H1 (cell line): ENCODE results near the gene SPOCK1. TPM values are rescaled to one million over a fixed set of nuclear protein-coding genes. Genes with fewer than 3 reads are reported as not detected.

Source experiments
- CTCF ChIA-PET: fragments of 300-600 bp; sonication (Branson Sonifier 250); formaldehyde crosslinking; loops from one replicate; lab custom pipeline; 2021; ENCODE audit not compliant: partially characterized antibody; lab: Charles Lee
- POLR2A ChIA-PET: fragments of 300-600 bp; sonication (Branson Sonifier 250); formaldehyde crosslinking; loops from one replicate; lab custom pipeline; 2021; ENCODE audit warnings: inconsistent platforms; ENCODE audit not compliant: partially characterized antibody; lab: Charles Lee
- DNase-seq, 2 experiments: peaks; one replicate each; pipeline versions ENCODE4 v3.0.0 to v3.0.0-alpha.2; 2010 to 2022; ENCODE audit warnings: low spot score in 2 of 2, low read depth in 1 of 2, mixed read lengths in 1 of 2
- FAIRE-seq: peaks from 2 replicates; lab custom pipeline; 2011; peaks lifted over from hg19 to GRCh38; lab: Jason Lieb, UNC
- H2AFZ ChIP-seq: 2 replicates; pipeline ENCODE4 v1.8.1; 2012; ENCODE audit warnings: low read length, inconsistent platforms
- H2AK5ac ChIP-seq: 2 replicates; pipeline ENCODE4 v1.6.1; 2013; ENCODE audit warnings: low read depth, low read length
- H2BK120ac ChIP-seq: replicated peaks from 2 replicates; pipeline ENCODE3; 2013; ENCODE audit warnings: low read depth, low read length, inconsistent platforms
- H2BK12ac ChIP-seq: 2 replicates; pipeline ENCODE4 v1.6.1; 2013; ENCODE audit warnings: low read depth, low read length
- H2BK15ac ChIP-seq: 2 replicates; pipeline ENCODE4 v1.6.1; 2013; ENCODE audit warnings: low read length
- H2BK20ac ChIP-seq: 2 replicates; pipeline ENCODE4 v1.6.1; 2013; ENCODE audit warnings: low read length
- H2BK5ac ChIP-seq: 2 replicates; pipeline ENCODE4 v1.6.1; 2013; ENCODE audit warnings: low read depth, low read length
- H3K14ac ChIP-seq: 2 replicates; pipeline ENCODE4 v1.6.1; 2013; ENCODE audit warnings: inconsistent platforms; ENCODE audit not compliant: insufficient read length
- H3K18ac ChIP-seq: 2 replicates; pipeline ENCODE4 v1.6.1; 2013; ENCODE audit warnings: low read length; ENCODE audit errors: extremely low read depth
- H3K23ac ChIP-seq: 2 replicates; pipeline ENCODE4 v1.6.1; 2013; ENCODE audit warnings: inconsistent platforms; ENCODE audit not compliant: insufficient read length
- H3K23me2 ChIP-seq: 2 replicates; pipeline ENCODE4 v1.6.1; 2013; ENCODE audit warnings: low read depth, low read length
- H3K27ac ChIP-seq: 2 replicates; pipeline ENCODE4 v1.6.1; 2011; ENCODE audit warnings: low read depth, low read length, inconsistent platforms
- H3K27me3 ChIP-seq, 4 experiments: replicated peaks in 1 of 4; 1 replicate in 1 of 4; 2 replicates in 3 of 4; pipeline versions ENCODE4 v1.6.1 to v1.8.1; 2011 to 2013; ENCODE audit warnings: low read length in 3 of 4, mild to moderate bottlenecking in 3 of 4, inconsistent platforms in 2 of 4, mixed read lengths in 2 of 4, moderate library complexity in 1 of 4; ENCODE audit not compliant: control insufficient read depth in 3 of 4, insufficient read depth in 3 of 4; ENCODE audit errors: extremely low read depth in 1 of 4
- H3K36me3 ChIP-seq, 4 experiments: 2 replicates each; pipeline versions ENCODE4 v1.6.1 to v1.8.1; 2011 to 2013; ENCODE audit warnings: mild to moderate bottlenecking in 4 of 4, low read length in 3 of 4, moderate library complexity in 2 of 4, control low read depth in 1 of 4, inconsistent platforms in 1 of 4; ENCODE audit not compliant: insufficient read depth in 4 of 4, control insufficient read depth in 2 of 4
- H3K4ac ChIP-seq: replicated peaks from 2 replicates; pipeline ENCODE3; 2013; ENCODE audit warnings: low read length, low read depth, mixed read lengths, inconsistent platforms; ENCODE audit not compliant: insufficient read length
- H3K4me1 ChIP-seq, 4 experiments: replicated peaks in 1 of 4; 1 replicate in 1 of 4; 2 replicates in 3 of 4; pipeline versions ENCODE4 v1.6.1 to v1.8.1; 2011 to 2013; ENCODE audit warnings: low read length in 3 of 4, inconsistent platforms in 2 of 4, mixed read lengths in 1 of 4; ENCODE audit not compliant: insufficient read depth in 4 of 4, control insufficient read depth in 3 of 4
- H3K4me2 ChIP-seq, 2 experiments: 2 replicates each; pipeline versions ENCODE4 v1.6.1 to v1.8.1; 2011 to 2013; ENCODE audit warnings: low read depth in 2 of 2, low read length in 2 of 2, control low read depth in 1 of 2, inconsistent platforms in 1 of 2, mild to moderate bottlenecking in 1 of 2; ENCODE audit not compliant: insufficient read depth in 1 of 2
- H3K4me3 ChIP-seq, 4 experiments: fragments of 200-600, 300-600 bp in 1 of 4; sonication (generic), shearing (Covaris generic), sonication (Bioruptor Twin) in 1 of 4; 2 replicates each; pipeline versions ENCODE4 v1.5.1 to v1.8.1; 2011 to 2016; ENCODE audit warnings: low read length in 4 of 4, low read depth in 3 of 4, control low read depth in 2 of 4, inconsistent platforms in 2 of 4, mild to moderate bottlenecking in 2 of 4, mixed read lengths in 1 of 4, moderate library complexity in 1 of 4; ENCODE audit not compliant: insufficient read depth in 2 of 4; ENCODE audit errors: extremely low read depth in 1 of 4
- H3K56ac ChIP-seq: replicated peaks from 2 replicates; pipeline ENCODE3; 2013; ENCODE audit warnings: low read depth, mild to moderate bottlenecking, mixed read lengths, low read length, inconsistent platforms; ENCODE audit not compliant: insufficient read length
- H3K79me1 ChIP-seq: 2 replicates; pipeline ENCODE4 v1.6.1; 2013; ENCODE audit warnings: low read depth, low read length, control low read depth
- H3K79me2 ChIP-seq, 2 experiments: 2 replicates each; pipeline versions ENCODE4 v1.6.1 to v1.8.1; 2012 to 2013; ENCODE audit warnings: low read length in 2 of 2, mild to moderate bottlenecking in 2 of 2, inconsistent platforms in 1 of 2; ENCODE audit not compliant: insufficient read depth in 2 of 2, control insufficient read depth in 1 of 2
- H3K9ac ChIP-seq, 4 experiments: replicated peaks in 1 of 4; 1 replicate in 1 of 4; 2 replicates in 3 of 4; pipeline versions ENCODE4 v1.6.1 to v1.8.1; 2011 to 2013; ENCODE audit warnings: low read depth in 3 of 4, low read length in 3 of 4, control low read depth in 2 of 4, mild to moderate bottlenecking in 2 of 4, moderate library complexity in 2 of 4, inconsistent platforms in 1 of 4; ENCODE audit errors: extremely low read depth in 1 of 4
- H3K9me3 ChIP-seq, 2 experiments: 2 replicates each; pipeline versions ENCODE4 v1.6.1 to v1.8.1; 2012 to 2013; ENCODE audit warnings: mild to moderate bottlenecking in 2 of 2, moderate library complexity in 2 of 2, control low read depth in 1 of 2, inconsistent platforms in 1 of 2, low read depth in 1 of 2, low read length in 1 of 2, mixed read lengths in 1 of 2; ENCODE audit not compliant: insufficient read depth in 2 of 2
- H4K20me1 ChIP-seq, 2 experiments: replicated peaks in 1 of 2; 2 replicates each; pipeline versions ENCODE3 to v1.8.1; 2011 to 2013; ENCODE audit warnings: inconsistent platforms in 2 of 2, low read length in 2 of 2, mild to moderate bottlenecking in 1 of 2; ENCODE audit not compliant: insufficient read depth in 2 of 2, control insufficient read depth in 1 of 2
- H4K5ac ChIP-seq: 2 replicates; pipeline ENCODE4 v1.6.1; 2013; ENCODE audit warnings: low read length, low read depth, mixed read lengths, inconsistent platforms; ENCODE audit not compliant: insufficient read length
- H4K8ac ChIP-seq: 2 replicates; pipeline ENCODE4 v1.8.0; 2013; ENCODE audit warnings: mild to moderate bottlenecking, moderate library complexity, low read length, inconsistent platforms; ENCODE audit not compliant: insufficient read depth; ENCODE audit errors: extremely low read depth
- H4K91ac ChIP-seq: replicated peaks from 2 replicates; pipeline ENCODE3; 2013; ENCODE audit warnings: low read length, mixed read lengths, inconsistent platforms; ENCODE audit not compliant: insufficient read length
- CEBPB ChIP-seq: IDR thresholded peaks from 2 replicates; pipeline ENCODE4 v1.6.1; 2012; ENCODE audit warnings: low read depth, low read length
- POU5F1 ChIP-seq: IDR thresholded peaks from 2 replicates; pipeline ENCODE4 v1.6.1; 2011; ENCODE audit warnings: low read depth, mild to moderate bottlenecking, low read length, moderate library complexity
- SIRT6 ChIP-seq: IDR thresholded peaks from one replicate; pipeline ENCODE4 v1.7.1; 2012; ENCODE audit warnings: low read length, inconsistent platforms
- TAF7 ChIP-seq: optimal IDR thresholded peaks from 2 replicates; pipeline ENCODE3; 2011; ENCODE audit warnings: low read depth, mild to moderate bottlenecking, inconsistent platforms, low read length, moderate library complexity, borderline replicate concordance
- WGBS, 2 experiments: shearing (Covaris generic) in 1 of 2; methylation state at CpG; one replicate each; pipeline versions ENCODE4 v1.1.6 to v1.1.7; 2013 to 2015; ENCODE audit warnings: low lambda C conversion rate in 2 of 2, mixed read lengths in 2 of 2, inconsistent platforms in 1 of 2, low coverage in 1 of 2, missing lambda C conversion rate in 1 of 2; ENCODE audit not compliant: insufficient replicate concordance in 2 of 2, insufficient coverage in 1 of 2, insufficient read length in 1 of 2; ENCODE audit errors: extremely low coverage in 1 of 2, missing lambda C conversion rate in 1 of 2; 5-methylcytosine and 5-hydroxymethylcytosine counted together
- polyA plus RNA-seq, 7 experiments: library from polyadenylated mRNA; depleted of rRNA in 3 of 7; stranded (reverse) in 5 of 7; unstranded in 2 of 7; fragments of >200 nt in 5 of 7; fragments of 200-250 nt in 2 of 7; gene quantifications; 1 replicate in 5 of 7; 2 replicates in 1 of 7; 4 replicates in 1 of 7; pipeline versions ENCODE4 v1.2.1 to v1.2.3, GENCODE V29; 2011 to 2013; ENCODE audit warnings: missing spikeins in 2 of 7, mixed read lengths in 2 of 7
- total RNA-seq: library from RNA; stranded (reverse); fragmentation: NEBNext Ultra II Directional; extraction: Animal tissue kit (Norgen Biotek cat#: 25700); gene quantifications from 2 replicates; pipeline ENCODE4 v1.2.1, GENCODE V29; 2021
- TF ChIP-seq, protein P1 (sequence below): IDR thresholded peaks from 2 replicates; pipeline ENCODE4 v1.6.1; 2012; ENCODE audit warnings: low read length, inconsistent platforms

SPOCK1 gene
- total and polyA plus RNA-seq, 2 of the 8 experiments (the other 6 are each of a cell fraction or from before 2014, with no cell fraction given), result 6.9 to 18.1 TPM

DNA sequence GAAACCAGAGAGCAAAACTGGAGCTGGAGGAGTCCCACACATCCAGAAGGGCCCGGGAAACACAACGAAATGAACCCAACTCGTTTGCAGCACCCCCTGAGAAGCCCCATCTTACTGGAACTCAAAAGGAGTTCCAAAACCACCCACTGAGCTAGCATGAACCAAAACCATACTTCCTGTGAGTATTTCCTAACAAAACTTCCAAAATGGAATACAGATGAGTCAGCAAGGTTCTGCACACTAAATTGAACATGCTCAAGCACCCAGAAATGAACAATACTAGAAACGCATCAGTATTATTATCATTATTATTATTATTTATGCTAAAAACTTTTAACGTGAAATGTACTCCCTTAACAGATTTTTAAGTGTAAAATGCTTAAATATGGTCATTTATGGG is 8.0 kb upstream of the SPOCK1 start:
- no peak overlapping the region for H3K23ac ChIP-seq
- no peaks in the 10 kb centered on the region for H3K9me3 ChIP-seq
- H3K4me1 ChIP-seq, result no peaks in the 10 kb centered on the region
- H2BK15ac ChIP-seq, result no peak overlapping the region
- H2AK5ac ChIP-seq, result no peak overlapping the region
- no peak overlapping the region for H3K14ac ChIP-seq
- H4K20me1 ChIP-seq, result no peaks in the 10 kb centered on the region
- 89% methylated on average over 5 of the region's 5 CpGs; no CpG with 5 or more reads in 1 of the 2 experiments for WGBS, 2 experiments
- no peak overlapping the region for H3K4me3 ChIP-seq
- DNase-seq (no peak), FAIRE-seq (no peak)
- H2AFZ ChIP-seq, result 0 out of 2 replicates have a peak overlapping the region, but pooled peaks have one; percentile 40
- no peak overlapping the region for H2BK20ac ChIP-seq
- H3K4me2 ChIP-seq, result no peak overlapping the region
- H3K79me1 ChIP-seq, result no peaks in the 10 kb centered on the region
- no peak overlapping the region for H4K91ac ChIP-seq
- H2BK12ac ChIP-seq, result no peak overlapping the region
- no peaks in the 10 kb centered on the region for H3K27me3 ChIP-seq
- POLR2A ChIA-PET, result no interaction called here
- H2BK120ac ChIP-seq, result no peak overlapping the region
- no peak overlapping the region for H4K8ac ChIP-seq
- no peak overlapping the region for H3K4ac ChIP-seq
- H3K79me2 ChIP-seq, result no peaks in the 10 kb centered on the region
- no peak overlapping the region for H3K18ac ChIP-seq
- no peaks in the 10 kb centered on the region; the same call in 1 of the 2 replicates for H3K23me2 ChIP-seq
- no peak overlapping the region for H3K27ac ChIP-seq
- H3K56ac ChIP-seq, result no peak overlapping the region
- H4K5ac ChIP-seq, result no peak overlapping the region
- no peaks in the 10 kb centered on the region for H3K36me3 ChIP-seq
- no peak overlapping the region for H3K9ac ChIP-seq
- no peak overlapping the region for H2BK5ac ChIP-seq
- CTCF ChIA-PET, result interaction anchor here (0.7 to 1.4 kb wide), 2 partner anchors 9 to 98 kb away, joined by 3 to 7 read pairs; no protein-coding TSS in a partner anchor
- no peak for TF ChIP-seq TAF7
- TF ChIP-seq CEBPB, result no peak
- TF ChIP-seq SIRT6, result no peak
- TF ChIP-seq, protein P1, sequence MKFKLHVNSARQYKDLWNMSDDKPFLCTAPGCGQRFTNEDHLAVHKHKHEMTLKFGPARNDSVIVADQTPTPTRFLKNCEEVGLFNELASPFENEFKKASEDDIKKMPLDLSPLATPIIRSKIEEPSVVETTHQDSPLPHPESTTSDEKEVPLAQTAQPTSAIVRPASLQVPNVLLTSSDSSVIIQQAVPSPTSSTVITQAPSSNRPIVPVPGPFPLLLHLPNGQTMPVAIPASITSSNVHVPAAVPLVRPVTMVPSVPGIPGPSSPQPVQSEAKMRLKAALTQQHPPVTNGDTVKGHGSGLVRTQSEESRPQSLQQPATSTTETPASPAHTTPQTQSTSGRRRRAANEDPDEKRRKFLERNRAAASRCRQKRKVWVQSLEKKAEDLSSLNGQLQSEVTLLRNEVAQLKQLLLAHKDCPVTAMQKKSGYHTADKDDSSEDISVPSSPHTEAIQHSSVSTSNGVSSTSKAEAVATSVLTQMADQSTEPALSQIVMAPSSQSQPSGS, result no peak
- no peak for TF ChIP-seq POU5F1
